B cell (primary cell): ENCODE results near the gene ZFP1. TPM values are rescaled to one million over a fixed set of nuclear protein-coding genes. Genes with fewer than 3 reads are reported as not detected.
A peak's percentile ranks its signal among the peaks of the same experiment; 100 is the strongest.

Experiments used
- ATAC-seq: fragments of 200-7000 bp; cut with Tn5 transposase; one replicate; pipeline ENCODE4 v1.10.0; 2021; ENCODE audit warnings: low read depth, mild to moderate bottlenecking, moderate number of reproducible peaks, moderate library complexity
- CTCF ChIA-PET: fragments of 350-600 bp; sonication (Branson Sonifier 250); formaldehyde crosslinking; loops from one replicate; lab custom pipeline; 2021; ENCODE audit warnings: antibody characterized with exemption, inconsistent platforms; lab: Charles Lee
- POLR2A ChIA-PET: fragments of 350-600 bp; sonication (Branson Sonifier 250); formaldehyde crosslinking; loops from one replicate; lab custom pipeline; 2021; ENCODE audit warnings: antibody characterized with exemption; lab: Charles Lee
- DNase-seq: peaks from one replicate; pipeline ENCODE4 v3.0.0; 2013
- H2AFZ ChIP-seq: 2 replicates; pipeline ENCODE4 v1.6.1; 2012; ENCODE audit warnings: mild to moderate bottlenecking, low read depth, low read length; ENCODE audit not compliant: insufficient read depth, poor library complexity, severe bottlenecking
- H3K27ac ChIP-seq, 2 donors: 1 replicate in 1 of 2; 2 replicates in 1 of 2; pipeline ENCODE4 v1.5.1; 2012 to 2013; ENCODE audit warnings: low read length in 2 of 2, mild to moderate bottlenecking in 2 of 2, moderate library complexity in 1 of 2
- H3K27me3 ChIP-seq, 4 experiments: fragments of 200-600 bp in 1 of 4; sonication (generic) in 1 of 4; replicated peaks in 1 of 4; 1 replicate in 2 of 4; 2 replicates in 2 of 4; pipeline versions ENCODE4 v1.6.1 to v1.7.0; 2013 to 2016; ENCODE audit warnings: low read length in 3 of 4, mild to moderate bottlenecking in 2 of 4, mixed read lengths in 1 of 4, moderate library complexity in 1 of 4; ENCODE audit not compliant: insufficient read depth in 4 of 4, control insufficient read depth in 3 of 4; ENCODE audit errors: control extremely low read depth in 1 of 4
- H3K36me3 ChIP-seq, 2 experiments: replicated peaks in 1 of 2; 1 replicate in 1 of 2; 2 replicates in 1 of 2; pipeline versions ENCODE4 v1.6.1 to v1.7.1; 2013; ENCODE audit warnings: low read length in 1 of 2; ENCODE audit not compliant: insufficient read depth in 2 of 2, control insufficient read depth in 1 of 2; ENCODE audit errors: control extremely low read depth in 1 of 2, extremely low read depth in 1 of 2
- H3K4me1 ChIP-seq, 2 donors: fragments of 200-600 bp in 1 of 2; sonication (generic) in 1 of 2; 1 replicate in 1 of 2; 2 replicates in 1 of 2; pipeline versions ENCODE4 v1.5.1 to v1.6.1; 2013 to 2017; ENCODE audit warnings: low read length in 2 of 2; ENCODE audit not compliant: control insufficient read depth in 2 of 2, insufficient read depth in 2 of 2
- H3K4me2 ChIP-seq: replicated peaks from 2 replicates; pipeline ENCODE3; 2012; ENCODE audit warnings: mild to moderate bottlenecking, low read depth, low read length; ENCODE audit not compliant: poor library complexity, severe bottlenecking
- H3K4me3 ChIP-seq, 5 experiments: fragments of 200-600 bp in 1 of 5; sonication (generic) in 1 of 5; 1 replicate in 3 of 5; 2 replicates in 2 of 5; pipeline versions ENCODE4 v1.5.1 to v1.7.0; 2011 to 2016; ENCODE audit warnings: low read length in 4 of 5, mild to moderate bottlenecking in 4 of 5, low read depth in 2 of 5, control low read depth in 1 of 5, moderate library complexity in 1 of 5; ENCODE audit not compliant: insufficient read depth in 1 of 5; ENCODE audit errors: control extremely low read depth in 1 of 5, extremely low read depth in 1 of 5
- H3K79me2 ChIP-seq: fragments of 200-600 bp; sonication (generic); one replicate; pipeline ENCODE4 v1.6.0; 2016; ENCODE audit warnings: low read length; ENCODE audit not compliant: control insufficient read depth, insufficient read depth
- H3K9ac ChIP-seq: fragments of 200-600 bp; sonication (generic); 2 replicates; pipeline ENCODE4 v1.6.1; 2017; ENCODE audit warnings: mild to moderate bottlenecking, low read length, moderate library complexity
- H3K9me3 ChIP-seq, 3 donors: one replicate each; pipeline versions ENCODE4 v1.6.1 to v1.7.1; 2013; ENCODE audit warnings: low read length in 2 of 3; ENCODE audit not compliant: control insufficient read depth in 2 of 3, insufficient read depth in 1 of 3; ENCODE audit errors: control extremely low read depth in 1 of 3
- H4K20me1 ChIP-seq: 2 replicates; pipeline ENCODE4 v1.6.0; 2012; ENCODE audit warnings: mild to moderate bottlenecking, low read length; ENCODE audit not compliant: insufficient read depth, control insufficient read depth, poor library complexity, severe bottlenecking
- H3K27ac Mint-ChIP-seq: one replicate; pipeline ENCODE4 v1.8.0; 2021; ENCODE audit warnings: mixed read lengths
- H3K27me3 Mint-ChIP-seq: one replicate; pipeline ENCODE4 v1.8.0; 2021; ENCODE audit warnings: mixed read lengths
- H3K4me1 Mint-ChIP-seq: one replicate; pipeline ENCODE4 v1.8.0; 2021; ENCODE audit warnings: mixed read lengths
- H3K4me3 Mint-ChIP-seq: one replicate; pipeline ENCODE4 v1.8.0; 2021; ENCODE audit warnings: mixed read lengths
- H3K9me3 Mint-ChIP-seq: one replicate; pipeline ENCODE4 v1.8.0; 2022; ENCODE audit warnings: mixed read lengths; ENCODE audit not compliant: insufficient read depth
- EZH2 ChIP-seq: IDR thresholded peaks from 2 replicates; pipeline ENCODE4 v1.6.1; 2012; ENCODE audit warnings: borderline replicate concordance, low read depth, mild to moderate bottlenecking, moderate library complexity, low read length; ENCODE audit not compliant: insufficient read depth, poor library complexity, severe bottlenecking
- WGBS: methylation state at CpG from one replicate; pipeline ENCODE4 v1.1.5; 2013; ENCODE audit warnings: missing lambda C conversion rate; ENCODE audit not compliant: insufficient coverage; 5-methylcytosine and 5-hydroxymethylcytosine counted together
- intact Hi-C: fragments of 100-400 bp; cut with micrococcal nuclease; formaldehyde crosslinking; loops from one replicate; pipeline ENCODE4 v1.10.0; 2022
- polyA plus RNA-seq: library from polyadenylated mRNA; depleted of rRNA; stranded (reverse); fragments of >200 nt; gene quantifications from 2 replicates; pipeline ENCODE4 v1.2.3, GENCODE V29; 2012
- total RNA-seq, 2 donors: library from RNA; stranded (reverse); fragments of 120-200 nt in 1 of 2; gene quantifications; 1 replicate in 1 of 2; 2 replicates in 1 of 2; pipeline versions ENCODE4 v1.2.3 to v1.2.4, GENCODE V29; 2013 to 2022
- TF ChIP-seq, protein P1 (sequence below): fragments of 200-600 bp; IDR thresholded peaks from one replicate; pipeline ENCODE4 v1.8.0; 2022; ENCODE audit warnings: antibody characterized with exemption, mild to moderate bottlenecking

Gene ZFP1
- total and polyA plus RNA-seq, 2 donors (not counting 1 experiment from before 2014, with no cell fraction given) = 3.4 to 13.4 TPM

DNA sequence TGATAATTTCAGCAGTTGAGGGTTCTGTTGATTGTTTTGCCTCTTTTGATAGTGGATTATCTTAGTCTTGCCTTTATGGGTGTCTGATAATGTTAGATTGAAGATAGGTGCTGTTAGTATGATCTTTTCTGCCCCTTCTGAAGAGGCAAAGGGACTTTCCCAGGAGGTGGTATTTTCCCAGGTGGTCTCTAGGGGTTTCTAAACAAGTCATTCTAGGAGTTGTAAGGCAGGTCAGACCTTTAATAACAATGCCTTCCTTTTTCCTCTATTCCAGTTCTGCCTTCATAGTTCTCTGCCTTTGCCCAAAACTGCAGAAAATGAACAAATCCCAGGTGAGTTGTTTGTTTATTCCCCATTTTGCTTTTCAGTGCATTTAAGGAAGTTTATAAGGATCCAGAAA is 4.3 kb downstream of the ZFP1 start:
- Mint-ChIP-seq H3K27me3 (no peaks in the 10 kb centered on the region), H3K27ac (no peak overlapping the region), H3K4me1 (peaks cover 19% of the 10 kb centered on the region), H3K4me3 (peak overlapping the region; percentile 12), H3K9me3 (peaks cover 9% of the 10 kb centered on the region)
- intact Hi-C loops = no loop called here
- peak; percentile 11 for DNase-seq
- Histone ChIP-seq H3K4me3 (no peak overlapping the region), H3K4me2 (no peak overlapping the region), H3K36me3 (peaks cover 2 to 6% of the 10 kb centered on the region in 2 experiments), H3K27me3 (no peaks in the 10 kb centered on the region), H3K79me2 (peaks cover 41% of the 10 kb centered on the region), H4K20me1 (no peaks in the 10 kb centered on the region), H3K4me1 (peaks cover 5 to 7% of the 10 kb centered on the region in 2 donors), H2AFZ (no peak overlapping the region), H3K9me3 (peaks cover 0 to 13% (median 9%) of the 10 kb centered on the region in 3 donors), H3K27ac (no peak overlapping the region), H3K9ac (no peak overlapping the region)
- TF ChIP-seq EZH2 = no peak
- TF ChIP-seq, protein P1, sequence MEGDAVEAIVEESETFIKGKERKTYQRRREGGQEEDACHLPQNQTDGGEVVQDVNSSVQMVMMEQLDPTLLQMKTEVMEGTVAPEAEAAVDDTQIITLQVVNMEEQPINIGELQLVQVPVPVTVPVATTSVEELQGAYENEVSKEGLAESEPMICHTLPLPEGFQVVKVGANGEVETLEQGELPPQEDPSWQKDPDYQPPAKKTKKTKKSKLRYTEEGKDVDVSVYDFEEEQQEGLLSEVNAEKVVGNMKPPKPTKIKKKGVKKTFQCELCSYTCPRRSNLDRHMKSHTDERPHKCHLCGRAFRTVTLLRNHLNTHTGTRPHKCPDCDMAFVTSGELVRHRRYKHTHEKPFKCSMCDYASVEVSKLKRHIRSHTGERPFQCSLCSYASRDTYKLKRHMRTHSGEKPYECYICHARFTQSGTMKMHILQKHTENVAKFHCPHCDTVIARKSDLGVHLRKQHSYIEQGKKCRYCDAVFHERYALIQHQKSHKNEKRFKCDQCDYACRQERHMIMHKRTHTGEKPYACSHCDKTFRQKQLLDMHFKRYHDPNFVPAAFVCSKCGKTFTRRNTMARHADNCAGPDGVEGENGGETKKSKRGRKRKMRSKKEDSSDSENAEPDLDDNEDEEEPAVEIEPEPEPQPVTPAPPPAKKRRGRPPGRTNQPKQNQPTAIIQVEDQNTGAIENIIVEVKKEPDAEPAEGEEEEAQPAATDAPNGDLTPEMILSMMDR = no peak
- ChIA-PET POLR2A (no interaction called here), CTCF (no interaction called here)
- no peak for ATAC-seq

DNA sequence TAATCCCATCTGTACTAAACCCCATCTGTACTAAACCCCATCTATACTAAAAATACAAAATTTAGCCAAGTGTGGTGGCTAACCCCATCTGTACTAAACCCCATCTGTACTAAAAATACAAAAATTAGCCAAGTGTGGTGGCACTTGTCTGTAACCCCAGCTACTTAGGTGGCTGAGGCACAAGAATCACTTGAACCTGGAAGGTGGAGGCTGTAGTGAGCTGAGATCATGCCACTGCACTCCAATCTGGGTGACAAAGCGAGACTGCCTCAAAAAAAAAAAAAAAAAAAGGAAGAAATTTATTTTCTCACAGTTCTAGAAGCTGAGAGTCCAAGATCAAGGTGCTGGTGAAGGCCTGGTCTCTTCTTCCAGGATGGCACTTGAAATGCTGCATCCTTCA is 12.1 kb downstream of the ZFP1 start:
- POLR2A ChIA-PET = no interaction called here
- Histone ChIP-seq H3K4me1 (no peaks in the 10 kb centered on the region), H4K20me1 (no peaks in the 10 kb centered on the region), H3K36me3 (peaks cover 4 to 8% of the 10 kb centered on the region in 2 experiments), H3K9me3 (peaks cover 0 to 12% (median 1%) of the 10 kb centered on the region in 3 donors), H3K4me2 (no peak overlapping the region), H2AFZ (no peak overlapping the region), H3K27ac (no peak overlapping the region), H3K9ac (no peak overlapping the region), H3K4me3 (no peak overlapping the region), H3K79me2 (peaks cover 27% of the 10 kb centered on the region), H3K27me3 (no peaks in the 10 kb centered on the region)
- intact Hi-C loops = no loop called here
- Mint-ChIP-seq H3K27me3 (no peaks in the 10 kb centered on the region), H3K4me3 (no peak overlapping the region), H3K9me3 (no peaks in the 10 kb centered on the region), H3K27ac (no peak overlapping the region), H3K4me1 (peaks cover 4% of the 10 kb centered on the region)
- CTCF ChIA-PET = no interaction called here
- no CpG with 5 or more reads among the region's 1 CpG for WGBS
- no peak for DNase-seq
- TF ChIP-seq, protein P1 = no peak
- no peak for TF ChIP-seq EZH2
- no peak for ATAC-seq
